H1 (cell line): ENCODE results near the gene MYO16. TPM values are rescaled to one million over a fixed set of nuclear protein-coding genes. Genes with fewer than 3 reads are reported as not detected.
A peak's percentile ranks its signal among the peaks of the same experiment; 100 is the strongest.

Experiments used
- CTCF ChIA-PET: fragments of 300-600 bp; sonication (Branson Sonifier 250); formaldehyde crosslinking; loops from one replicate; lab custom pipeline; 2021; ENCODE audit not compliant: partially characterized antibody; lab: Charles Lee
- POLR2A ChIA-PET: fragments of 300-600 bp; sonication (Branson Sonifier 250); formaldehyde crosslinking; loops from one replicate; lab custom pipeline; 2021; ENCODE audit warnings: inconsistent platforms; ENCODE audit not compliant: partially characterized antibody; lab: Charles Lee
- DNase-seq, 2 experiments: peaks; one replicate each; pipeline versions ENCODE4 v3.0.0 to v3.0.0-alpha.2; 2010 to 2022; ENCODE audit warnings: low spot score in 2 of 2, low read depth in 1 of 2, mixed read lengths in 1 of 2
- FAIRE-seq: peaks from 2 replicates; lab custom pipeline; 2011; peaks lifted over from hg19 to GRCh38; lab: Jason Lieb, UNC
- H2AFZ ChIP-seq: 2 replicates; pipeline ENCODE4 v1.8.1; 2012; ENCODE audit warnings: low read length, inconsistent platforms
- H2AK5ac ChIP-seq: 2 replicates; pipeline ENCODE4 v1.6.1; 2013; ENCODE audit warnings: low read depth, low read length
- H2BK120ac ChIP-seq: replicated peaks from 2 replicates; pipeline ENCODE3; 2013; ENCODE audit warnings: low read depth, low read length, inconsistent platforms
- H2BK12ac ChIP-seq: 2 replicates; pipeline ENCODE4 v1.6.1; 2013; ENCODE audit warnings: low read depth, low read length
- H2BK15ac ChIP-seq: 2 replicates; pipeline ENCODE4 v1.6.1; 2013; ENCODE audit warnings: low read length
- H2BK20ac ChIP-seq: 2 replicates; pipeline ENCODE4 v1.6.1; 2013; ENCODE audit warnings: low read length
- H2BK5ac ChIP-seq: 2 replicates; pipeline ENCODE4 v1.6.1; 2013; ENCODE audit warnings: low read depth, low read length
- H3K14ac ChIP-seq: 2 replicates; pipeline ENCODE4 v1.6.1; 2013; ENCODE audit warnings: inconsistent platforms; ENCODE audit not compliant: insufficient read length
- H3K18ac ChIP-seq: 2 replicates; pipeline ENCODE4 v1.6.1; 2013; ENCODE audit warnings: low read length; ENCODE audit errors: extremely low read depth
- H3K23ac ChIP-seq: 2 replicates; pipeline ENCODE4 v1.6.1; 2013; ENCODE audit warnings: inconsistent platforms; ENCODE audit not compliant: insufficient read length
- H3K23me2 ChIP-seq: 2 replicates; pipeline ENCODE4 v1.6.1; 2013; ENCODE audit warnings: low read depth, low read length
- H3K27ac ChIP-seq: 2 replicates; pipeline ENCODE4 v1.6.1; 2011; ENCODE audit warnings: low read depth, low read length, inconsistent platforms
- H3K27me3 ChIP-seq, 4 experiments: replicated peaks in 1 of 4; 1 replicate in 1 of 4; 2 replicates in 3 of 4; pipeline versions ENCODE4 v1.6.1 to v1.8.1; 2011 to 2013; ENCODE audit warnings: low read length in 3 of 4, mild to moderate bottlenecking in 3 of 4, inconsistent platforms in 2 of 4, mixed read lengths in 2 of 4, moderate library complexity in 1 of 4; ENCODE audit not compliant: control insufficient read depth in 3 of 4, insufficient read depth in 3 of 4; ENCODE audit errors: extremely low read depth in 1 of 4
- H3K36me3 ChIP-seq, 4 experiments: 2 replicates each; pipeline versions ENCODE4 v1.6.1 to v1.8.1; 2011 to 2013; ENCODE audit warnings: mild to moderate bottlenecking in 4 of 4, low read length in 3 of 4, moderate library complexity in 2 of 4, control low read depth in 1 of 4, inconsistent platforms in 1 of 4; ENCODE audit not compliant: insufficient read depth in 4 of 4, control insufficient read depth in 2 of 4
- H3K4ac ChIP-seq: replicated peaks from 2 replicates; pipeline ENCODE3; 2013; ENCODE audit warnings: low read length, low read depth, mixed read lengths, inconsistent platforms; ENCODE audit not compliant: insufficient read length
- H3K4me1 ChIP-seq, 4 experiments: replicated peaks in 1 of 4; 1 replicate in 1 of 4; 2 replicates in 3 of 4; pipeline versions ENCODE4 v1.6.1 to v1.8.1; 2011 to 2013; ENCODE audit warnings: low read length in 3 of 4, inconsistent platforms in 2 of 4, mixed read lengths in 1 of 4; ENCODE audit not compliant: insufficient read depth in 4 of 4, control insufficient read depth in 3 of 4
- H3K4me2 ChIP-seq, 2 experiments: 2 replicates each; pipeline versions ENCODE4 v1.6.1 to v1.8.1; 2011 to 2013; ENCODE audit warnings: low read depth in 2 of 2, low read length in 2 of 2, control low read depth in 1 of 2, inconsistent platforms in 1 of 2, mild to moderate bottlenecking in 1 of 2; ENCODE audit not compliant: insufficient read depth in 1 of 2
- H3K4me3 ChIP-seq, 4 experiments: fragments of 200-600, 300-600 bp in 1 of 4; sonication (generic), shearing (Covaris generic), sonication (Bioruptor Twin) in 1 of 4; 2 replicates each; pipeline versions ENCODE4 v1.5.1 to v1.8.1; 2011 to 2016; ENCODE audit warnings: low read length in 4 of 4, low read depth in 3 of 4, control low read depth in 2 of 4, inconsistent platforms in 2 of 4, mild to moderate bottlenecking in 2 of 4, mixed read lengths in 1 of 4, moderate library complexity in 1 of 4; ENCODE audit not compliant: insufficient read depth in 2 of 4; ENCODE audit errors: extremely low read depth in 1 of 4
- H3K56ac ChIP-seq: replicated peaks from 2 replicates; pipeline ENCODE3; 2013; ENCODE audit warnings: low read depth, mild to moderate bottlenecking, mixed read lengths, low read length, inconsistent platforms; ENCODE audit not compliant: insufficient read length
- H3K79me1 ChIP-seq: 2 replicates; pipeline ENCODE4 v1.6.1; 2013; ENCODE audit warnings: low read depth, low read length, control low read depth
- H3K79me2 ChIP-seq, 2 experiments: 2 replicates each; pipeline versions ENCODE4 v1.6.1 to v1.8.1; 2012 to 2013; ENCODE audit warnings: low read length in 2 of 2, mild to moderate bottlenecking in 2 of 2, inconsistent platforms in 1 of 2; ENCODE audit not compliant: insufficient read depth in 2 of 2, control insufficient read depth in 1 of 2
- H3K9ac ChIP-seq, 4 experiments: replicated peaks in 1 of 4; 1 replicate in 1 of 4; 2 replicates in 3 of 4; pipeline versions ENCODE4 v1.6.1 to v1.8.1; 2011 to 2013; ENCODE audit warnings: low read depth in 3 of 4, low read length in 3 of 4, control low read depth in 2 of 4, mild to moderate bottlenecking in 2 of 4, moderate library complexity in 2 of 4, inconsistent platforms in 1 of 4; ENCODE audit errors: extremely low read depth in 1 of 4
- H3K9me3 ChIP-seq, 2 experiments: 2 replicates each; pipeline versions ENCODE4 v1.6.1 to v1.8.1; 2012 to 2013; ENCODE audit warnings: mild to moderate bottlenecking in 2 of 2, moderate library complexity in 2 of 2, control low read depth in 1 of 2, inconsistent platforms in 1 of 2, low read depth in 1 of 2, low read length in 1 of 2, mixed read lengths in 1 of 2; ENCODE audit not compliant: insufficient read depth in 2 of 2
- H4K20me1 ChIP-seq, 2 experiments: replicated peaks in 1 of 2; 2 replicates each; pipeline versions ENCODE3 to v1.8.1; 2011 to 2013; ENCODE audit warnings: inconsistent platforms in 2 of 2, low read length in 2 of 2, mild to moderate bottlenecking in 1 of 2; ENCODE audit not compliant: insufficient read depth in 2 of 2, control insufficient read depth in 1 of 2
- H4K5ac ChIP-seq: 2 replicates; pipeline ENCODE4 v1.6.1; 2013; ENCODE audit warnings: low read length, low read depth, mixed read lengths, inconsistent platforms; ENCODE audit not compliant: insufficient read length
- H4K8ac ChIP-seq: 2 replicates; pipeline ENCODE4 v1.8.0; 2013; ENCODE audit warnings: mild to moderate bottlenecking, moderate library complexity, low read length, inconsistent platforms; ENCODE audit not compliant: insufficient read depth; ENCODE audit errors: extremely low read depth
- H4K91ac ChIP-seq: replicated peaks from 2 replicates; pipeline ENCODE3; 2013; ENCODE audit warnings: low read length, mixed read lengths, inconsistent platforms; ENCODE audit not compliant: insufficient read length
- CEBPB ChIP-seq: IDR thresholded peaks from 2 replicates; pipeline ENCODE4 v1.6.1; 2012; ENCODE audit warnings: low read depth, low read length
- EGR1 ChIP-seq: IDR thresholded peaks from 2 replicates; pipeline ENCODE4 v1.6.1; 2011; ENCODE audit warnings: low read depth, low read length, borderline replicate concordance
- KDM1A ChIP-seq: fragments of 200-600, 300-600 bp; sonication (generic); IDR thresholded peaks from 2 replicates; pipeline ENCODE4 v1.7.1; 2016; ENCODE audit warnings: mild to moderate bottlenecking, low read length, borderline replicate concordance
- MAFK ChIP-seq: IDR thresholded peaks from 2 replicates; pipeline ENCODE4 v1.6.1; 2012; ENCODE audit warnings: low read depth, mild to moderate bottlenecking, improper control_type of control experiment, low read length
- NRF1 ChIP-seq: IDR thresholded peaks from 2 replicates; pipeline ENCODE4 v1.6.1; 2011; ENCODE audit warnings: mild to moderate bottlenecking, low read depth, low read length, improper control_type of control experiment
- POLR2A ChIP-seq, 2 experiments: IDR thresholded peaks; 1 replicate in 1 of 2; 2 replicates in 1 of 2; pipeline ENCODE4 v1.6.1; 2011; ENCODE audit warnings: low read depth in 2 of 2, low read length in 2 of 2, mild to moderate bottlenecking in 2 of 2; ENCODE audit errors: control extremely low read depth in 1 of 2
- RBBP5 ChIP-seq: IDR thresholded peaks from 2 replicates; pipeline ENCODE4 v1.7.1; 2012; ENCODE audit warnings: low read depth, mild to moderate bottlenecking, inconsistent platforms, low read length, moderate library complexity, borderline replicate concordance
- WGBS, 2 experiments: shearing (Covaris generic) in 1 of 2; methylation state at CpG; one replicate each; pipeline versions ENCODE4 v1.1.6 to v1.1.7; 2013 to 2015; ENCODE audit warnings: low lambda C conversion rate in 2 of 2, mixed read lengths in 2 of 2, inconsistent platforms in 1 of 2, low coverage in 1 of 2, missing lambda C conversion rate in 1 of 2; ENCODE audit not compliant: insufficient replicate concordance in 2 of 2, insufficient coverage in 1 of 2, insufficient read length in 1 of 2; ENCODE audit errors: extremely low coverage in 1 of 2, missing lambda C conversion rate in 1 of 2; 5-methylcytosine and 5-hydroxymethylcytosine counted together
- polyA plus RNA-seq, 7 experiments: library from polyadenylated mRNA; depleted of rRNA in 3 of 7; stranded (reverse) in 5 of 7; unstranded in 2 of 7; fragments of >200 nt in 5 of 7; fragments of 200-250 nt in 2 of 7; gene quantifications; 1 replicate in 5 of 7; 2 replicates in 1 of 7; 4 replicates in 1 of 7; pipeline versions ENCODE4 v1.2.1 to v1.2.3, GENCODE V29; 2011 to 2013; ENCODE audit warnings: missing spikeins in 2 of 7, mixed read lengths in 2 of 7
- total RNA-seq: library from RNA; stranded (reverse); fragmentation: NEBNext Ultra II Directional; extraction: Animal tissue kit (Norgen Biotek cat#: 25700); gene quantifications from 2 replicates; pipeline ENCODE4 v1.2.1, GENCODE V29; 2021

Gene MYO16
- total and polyA plus RNA-seq, 2 of the 8 experiments (the other 6 are each of a cell fraction or from before 2014, with no cell fraction given) = 0.02 to 0.22 TPM

GRCh38 chr13:108855737-108856387 lies 226.5 kb downstream of the MYO16 start:
- DNase-seq (no peak), FAIRE-seq (no peak)
- Histone ChIP-seq H4K8ac (no peak overlapping the region), H3K4me3 (no peak overlapping the region), H3K4ac (no peak overlapping the region), H3K79me1 (no peaks in the 10 kb centered on the region), H3K9me3 (no peaks in the 10 kb centered on the region), H3K4me2 (peak overlapping the region in 1 of 2 experiments; percentile 5; a peak in 2 of 4 replicates), H2AFZ (0 out of 2 replicates have a peak overlapping the region, but pooled peaks have one; percentile 60), H3K23me2 (no peaks in the 10 kb centered on the region), H3K36me3 (no peaks in the 10 kb centered on the region), H2BK5ac (peak overlapping the region; percentile 45; the same call in 1 of the 2 replicates), H3K14ac (no peak overlapping the region), H4K91ac (no peak overlapping the region), H2BK120ac (no peak overlapping the region), H3K27ac (no peak overlapping the region), H3K4me1 (peaks cover 0 to 5% (median 3%) of the 10 kb centered on the region in 4 experiments; a peak in 4 of 7 replicates), H2BK15ac (no peak overlapping the region), H3K23ac (no peak overlapping the region), H2BK20ac (no peak overlapping the region), H3K79me2 (no peaks in the 10 kb centered on the region), H2AK5ac (no peak overlapping the region), H3K9ac (no peak overlapping the region), H3K56ac (no peak overlapping the region), H2BK12ac (peak overlapping the region; percentile 51; the same call in 1 of the 2 replicates), H4K20me1 (no peaks in the 10 kb centered on the region), H4K5ac (no peak overlapping the region), H3K27me3 (no peaks in the 10 kb centered on the region), H3K18ac (no peak overlapping the region)
- TF ChIP-seq MAFK (no peak), RBBP5 (no peak), NRF1 (no peak), POLR2A (IDR thresholded peaks at IDR 0.05; ENCODE audit: control extremely low read depth in 1 of 2, low read depth in 2 of 2, low read length in 2 of 2) (no peak), KDM1A (no peak), CEBPB (no peak), EGR1 (no peak)
- CTCF ChIA-PET = interaction anchor here (0.7 kb wide), 1 partner anchor 1302 kb away, joined by 3 read pairs; no protein-coding TSS in a partner anchor
- POLR2A ChIA-PET = no interaction called here
- 75% methylated on average over 4 of the region's 4 CpGs; no CpG with 5 or more reads in 1 of the 2 experiments for WGBS, 2 experiments
